Choroid plexus epithelial cell (primary cell): Measurements from ENCODE around the gene SAMD9.

Experiments
- DNase-seq: peaks from one replicate; pipeline ENCODE4 v3.0.0-alpha.2; 2010; ENCODE audit warnings: low read depth
- H3K4me3 ChIP-seq: 2 replicates; pipeline ENCODE4 v1.5.1; 2011; ENCODE audit warnings: low read depth, mild to moderate bottlenecking, control low read depth, low read length, moderate library complexity
- CTCF ChIP-seq: conservative IDR thresholded peaks from 2 replicates; pipeline ENCODE4 v1.5.1; 2011; ENCODE audit warnings: low read depth, mild to moderate bottlenecking, control low read depth, inconsistent platforms, low read length, moderate library complexity

SAMD9 gene

GRCh38 chr7:93053209-93053948 is 64.4 kb downstream of the SAMD9 start:
- no peak for DNase-seq
- no peak for TF ChIP-seq CTCF

GRCh38 chr7:93051660-93052059 is 66.1 kb downstream of the SAMD9 start:
- TF ChIP-seq CTCF, result no peak
- DNase-seq, result no peak
- H3K4me3 ChIP-seq, result no peak overlapping the region

More at GRCh38 chr7:93053209-93053948, 64.4 kb downstream of the SAMD9 start:
- no peak overlapping the region for H3K4me3 ChIP-seq
